ENCODE data around the gene MDH1. TPM values are rescaled to one million over a fixed set of nuclear protein-coding genes. Genes with fewer than 3 reads are reported as not detected.
"Not testable (repeated sequence)": the region's sequence is repeated elsewhere in the genome, so short reads cannot be mapped to it uniquely, and the experiment has no call there.

Gene MDH1
- total RNA-seq, 2 donors from 2014 or later: 895 to 1,092 TPM

- DNase-seq (peak; percentile 60), ATAC-seq (peak; percentile 95 to 98)
- intact Hi-C loops (cut with DNase I): no loop called here
Measured at GRCh38 chr2:63581298-63581961, 7.3 kb upstream of the MDH1 start.

GRCh38 chr2:63582873-63583272, 5.9 kb upstream of the MDH1 start:
- intact Hi-C loops (cut with DNase I): no loop called here
- ATAC-seq (no peak), DNase-seq (no peak)

DNA sequence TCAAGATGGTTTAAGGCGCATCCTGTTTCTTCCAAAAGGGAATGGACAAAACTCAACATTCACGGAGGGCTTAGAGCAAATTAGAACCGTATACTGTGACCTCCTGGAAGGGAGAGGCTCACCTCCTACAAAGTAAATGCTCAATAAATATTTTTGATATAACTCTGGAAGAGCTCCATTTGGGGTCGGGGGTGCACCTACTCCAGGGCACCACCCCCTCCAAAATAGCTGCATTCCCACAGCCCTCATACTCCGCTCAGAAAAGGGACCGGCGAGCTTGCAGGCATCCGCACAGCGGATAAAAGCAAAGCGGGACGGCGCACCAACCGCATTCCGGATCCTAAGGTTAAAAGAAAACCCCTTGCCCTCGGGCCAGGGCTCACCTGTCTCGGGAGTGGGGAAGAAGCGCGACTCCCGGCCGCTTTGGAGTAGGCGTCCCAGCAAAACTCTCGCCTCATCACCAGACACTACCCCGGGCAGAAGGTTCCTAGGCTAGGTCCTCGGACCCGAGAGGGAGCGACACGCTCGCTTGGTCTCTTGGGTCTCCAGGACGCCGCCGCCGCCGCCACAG, 864 bp upstream of the MDH1 start:
- DNase-seq (no peak), ATAC-seq (peak in 1 of 2 donors; percentile 7)
- intact Hi-C loops (cut with DNase I): no loop called here

DNA sequence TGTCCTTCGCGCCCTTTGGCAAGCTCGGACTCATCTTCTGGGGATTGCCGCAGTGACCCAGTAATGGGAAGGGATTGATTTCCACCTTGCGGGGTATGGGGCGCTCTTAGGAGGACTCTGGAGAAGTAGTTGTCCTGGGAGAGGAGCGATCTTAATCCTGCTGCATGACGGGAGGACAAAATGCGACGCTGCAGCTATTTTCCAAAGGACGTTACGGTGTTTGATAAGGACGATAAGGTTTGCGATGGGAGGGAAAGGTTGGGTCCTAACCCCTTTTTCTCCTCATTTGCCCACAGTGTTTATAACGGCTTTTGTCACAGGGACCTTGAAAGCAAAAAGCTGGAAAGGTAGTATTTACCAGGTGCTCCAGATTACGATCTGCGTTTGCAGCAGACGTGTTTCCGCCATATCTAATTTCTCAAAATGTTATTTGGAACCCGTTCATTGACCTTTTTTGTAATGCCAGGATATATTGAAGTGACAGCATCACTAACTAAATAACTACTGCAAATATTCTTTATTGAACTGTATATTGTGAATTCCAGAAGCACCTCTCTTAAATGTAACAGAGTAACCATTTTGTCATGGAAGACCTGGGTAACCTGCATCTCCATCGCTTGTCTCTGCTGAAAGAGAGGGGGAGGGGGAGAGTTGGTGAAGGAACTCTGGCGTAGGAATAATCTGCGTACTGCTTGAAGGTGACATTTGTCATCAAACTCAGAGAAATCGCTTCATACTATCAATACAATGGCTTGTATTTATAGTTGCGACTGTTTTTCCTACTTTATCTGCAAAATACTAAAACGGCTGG, 590 bp downstream of the MDH1 start:
- intact Hi-C loops (cut with DNase I): no loop called here
- DNase-seq (no peak), ATAC-seq (peak; percentile 3 to 24)

GRCh38 chr2:63590626-63591408, 2.1 kb downstream of the MDH1 start:
- peak; percentile 53 for DNase-seq
- ATAC-seq: peak in 1 of 2 donors; percentile 14
- intact Hi-C loops (cut with DNase I): no loop called here

GRCh38 chr2:63591566-63592175, 2.9 kb downstream of the MDH1 start:
- intact Hi-C loops (cut with DNase I): no loop called here
- DNase-seq: no peak
- no peak for ATAC-seq

DNA sequence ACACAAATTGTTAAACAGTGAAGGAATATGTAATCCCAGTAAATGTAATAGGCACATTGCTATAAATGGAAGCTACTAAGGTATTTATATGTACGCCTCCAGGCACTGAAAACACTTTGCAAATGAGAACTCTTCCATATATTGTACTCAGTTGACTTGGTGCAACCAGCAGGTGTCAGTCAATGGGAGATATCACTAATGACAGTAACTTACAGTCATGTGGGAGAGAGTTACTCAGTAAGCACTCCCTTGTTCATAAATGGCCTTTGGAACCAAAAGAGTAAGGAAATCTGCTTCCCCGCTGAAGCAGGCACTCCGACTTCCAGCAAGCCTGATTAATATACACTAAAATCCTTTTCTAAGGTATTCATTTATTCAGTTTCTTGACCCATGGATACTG, 5.9 kb downstream of the MDH1 start:
- intact Hi-C loops (cut with DNase I): no loop called here
- no peak for ATAC-seq
- no peak for DNase-seq

GRCh38 chr2:63596401-63596883, 7.7 kb downstream of the MDH1 start:
- ATAC-seq: peak in 1 of 2 donors; percentile 40
- intact Hi-C loops (cut with DNase I): no loop called here

DNA sequence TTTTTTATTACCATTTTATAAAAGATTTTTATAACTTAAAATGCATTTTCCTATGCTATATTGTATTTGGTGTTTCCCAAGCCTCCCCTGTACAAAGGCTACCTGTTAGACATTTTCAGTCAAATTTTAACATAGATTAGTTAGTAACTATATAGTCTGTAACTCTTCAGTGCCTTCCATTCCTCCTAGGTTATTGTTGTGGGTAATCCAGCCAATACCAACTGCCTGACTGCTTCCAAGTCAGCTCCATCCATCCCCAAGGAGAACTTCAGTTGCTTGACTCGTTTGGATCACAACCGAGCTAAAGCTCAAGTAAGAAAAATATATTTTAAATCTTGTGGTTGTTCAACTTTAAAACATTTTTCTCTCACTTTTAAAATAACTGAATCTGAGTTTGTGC, 10.2 kb downstream of the MDH1 start:
- no peak for DNase-seq
- intact Hi-C loops (cut with DNase I): no loop called here
- ATAC-seq: no peak

More at GRCh38 chr2:63596401-63596883, 7.7 kb downstream of the MDH1 start:
- no peak for DNase-seq

DNA sequence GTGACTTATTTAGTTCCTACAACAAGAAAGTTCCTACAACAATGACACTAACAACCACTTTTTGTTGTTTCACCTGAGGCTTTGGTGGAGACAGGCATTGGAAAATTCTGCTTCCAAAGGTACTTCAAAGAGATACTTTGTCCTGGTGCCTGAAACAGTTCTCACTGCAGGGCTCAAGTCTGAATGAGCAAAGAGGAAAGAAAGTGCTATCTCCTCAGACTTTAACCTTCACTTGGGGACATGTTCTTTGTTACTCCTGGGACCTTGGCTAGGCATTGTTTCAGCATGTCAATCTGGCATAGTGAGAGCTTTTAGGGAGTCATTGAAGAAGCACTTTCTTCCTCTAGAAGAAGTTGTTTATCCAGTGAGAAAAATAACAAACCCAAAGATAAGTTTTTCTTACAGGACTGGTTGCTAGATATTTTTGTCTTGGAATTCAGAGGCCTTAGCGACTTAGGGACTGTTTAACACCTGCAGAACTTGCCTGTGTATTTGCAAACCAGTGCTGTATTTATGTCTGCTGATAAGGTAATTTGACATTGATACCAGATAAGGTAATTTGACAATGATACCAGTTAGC, 12.2 kb downstream of the MDH1 start:
- ATAC-seq (no peak), DNase-seq (no peak)
- intact Hi-C loops (cut with DNase I): no loop called here

GRCh38 chr2:63604666-63605065, 15.9 kb downstream of the MDH1 start:
- ATAC-seq: no peak
- no peak for DNase-seq
- intact Hi-C loops (cut with DNase I): no loop called here

- ATAC-seq; intact Hi-C loops (cut with DNase I); DNase-seq: not testable (repeated sequence)
Measured at GRCh38 chr2:63608865-63609264, 20.1 kb downstream of the MDH1 start.

DNA sequence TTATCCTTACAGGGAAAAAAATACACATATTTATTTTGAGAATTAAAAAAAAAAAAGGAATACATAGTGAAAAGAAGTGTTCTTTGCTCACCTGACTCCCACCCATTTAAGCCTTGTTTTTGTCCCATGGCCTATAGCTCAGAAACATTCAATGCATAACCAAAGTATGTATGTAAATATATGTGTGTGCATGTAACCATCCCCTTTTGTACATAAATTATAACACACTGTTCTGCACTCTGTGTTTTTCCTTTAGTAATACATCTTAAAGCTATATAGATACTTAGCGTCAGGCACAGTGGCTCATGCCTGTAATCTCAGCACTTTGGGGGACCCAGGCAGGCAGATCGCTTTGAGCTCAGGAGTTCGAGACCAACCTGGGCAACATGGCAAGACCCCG, 21.8 kb downstream of the MDH1 start:
- intact Hi-C loops (cut with DNase I): no loop called here
- ATAC-seq (no peak), DNase-seq (no peak)

- peak in 1 of 2 donors; percentile 55 for ATAC-seq
- DNase-seq: no peak
- intact Hi-C loops (cut with DNase I): no loop called here
Measured at GRCh38 chr2:63613391-63613901, 24.7 kb downstream of the MDH1 start.

GRCh38 chr2:63614448-63614968, 25.7 kb downstream of the MDH1 start:
- no peak for ATAC-seq
- intact Hi-C loops (cut with DNase I): no loop called here
- DNase-seq: no peak

DNA sequence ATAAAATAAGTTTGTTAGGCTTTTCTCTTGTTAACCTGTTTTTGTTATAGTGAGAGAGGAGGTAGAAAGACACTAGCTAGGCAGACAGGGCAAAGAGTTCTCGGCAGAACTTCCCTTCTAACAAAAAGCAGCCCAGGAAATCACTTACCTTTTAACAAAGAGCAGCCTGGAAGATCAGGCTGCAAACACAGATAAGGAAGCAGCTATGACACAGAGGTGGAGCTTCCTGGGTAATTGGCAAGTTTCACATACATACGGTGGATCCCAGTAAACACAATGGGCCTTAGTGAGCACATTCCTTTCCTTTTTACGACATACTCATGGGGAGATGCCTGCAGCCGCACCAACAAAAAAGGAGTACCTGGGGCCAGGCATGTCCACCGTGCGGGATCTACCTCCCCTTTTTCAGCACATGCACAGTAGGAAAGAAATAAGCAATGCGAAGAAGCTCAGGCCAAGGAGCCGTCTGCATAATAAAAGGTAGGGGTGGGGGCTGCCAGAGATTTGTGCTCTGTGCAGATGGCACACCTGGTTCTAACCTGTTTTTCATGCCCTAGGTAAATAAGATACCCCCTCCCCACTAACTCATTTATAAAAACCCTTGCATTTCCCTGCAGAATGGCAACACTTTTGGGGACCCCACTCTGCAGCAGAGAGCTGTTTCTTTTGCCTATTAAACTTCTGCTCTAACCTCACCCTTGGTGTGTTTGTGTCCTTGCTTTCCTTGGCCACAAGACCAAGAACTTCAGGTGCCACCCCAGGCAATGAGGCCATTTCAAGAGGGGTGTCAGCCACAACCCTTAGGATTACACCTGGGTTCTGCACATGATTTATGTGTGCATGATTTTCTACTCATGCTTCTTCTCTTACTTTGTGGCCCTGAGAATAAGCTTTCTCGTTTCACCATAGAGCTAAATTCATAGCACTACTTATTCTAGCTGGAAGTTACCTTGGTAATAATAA, 26.5 kb downstream of the MDH1 start:
- intact Hi-C loops (cut with DNase I): no loop called here
- ATAC-seq: peak in 1 of 2 donors; percentile 49
- DNase-seq: no peak

- intact Hi-C loops (cut with DNase I): no loop called here
- no peak for ATAC-seq
- DNase-seq: no peak
Measured at GRCh38 chr2:63617366-63617765, 28.6 kb downstream of the MDH1 start.
